ENCODE data around the gene PRDM2. TPM values are rescaled to one million over a fixed set of nuclear protein-coding genes. Genes with fewer than 3 reads are reported as not detected.

PRDM2 gene
- total RNA-seq, 1 donor = 124 TPM

GRCh38 chr1:13864760-13865159 is 164.8 kb downstream of the PRDM2 start:
- Histone ChIP-seq H3K4me3 (ENCODE audit: low read length) (no peak overlapping the region), H3K27me3 (ENCODE audit: insufficient read depth, low read length) (no peaks in the 10 kb centered on the region), H3K9me3 (ENCODE audit: low read depth, low read length) (no peaks in the 10 kb centered on the region), H3K4me1 (ENCODE audit: insufficient read depth, low read length) (no peaks in the 10 kb centered on the region)

GRCh38 chr1:13865851-13866250 is 165.9 kb downstream of the PRDM2 start:
- H3K9me3 ChIP-seq (ENCODE audit: low read depth, low read length) = no peaks in the 10 kb centered on the region
- H3K4me3 ChIP-seq (ENCODE audit: low read length) = no peak overlapping the region
- no peaks in the 10 kb centered on the region for H3K27me3 ChIP-seq (ENCODE audit: insufficient read depth, low read length)
- H3K4me1 ChIP-seq (ENCODE audit: insufficient read depth, low read length) = no peaks in the 10 kb centered on the region

GRCh38 chr1:13867603-13868002 is 167.6 kb downstream of the PRDM2 start:
- Histone ChIP-seq H3K4me3 (ENCODE audit: low read length) (no peak overlapping the region), H3K4me1 (ENCODE audit: insufficient read depth, low read length) (no peaks in the 10 kb centered on the region), H3K9me3 (ENCODE audit: low read depth, low read length) (no peaks in the 10 kb centered on the region), H3K27me3 (ENCODE audit: insufficient read depth, low read length) (no peaks in the 10 kb centered on the region)

- H3K4me3 ChIP-seq (ENCODE audit: low read length) = no peak overlapping the region
- H3K9me3 ChIP-seq (ENCODE audit: low read depth, low read length) = no peaks in the 10 kb centered on the region
- no peaks in the 10 kb centered on the region for H3K4me1 ChIP-seq (ENCODE audit: insufficient read depth, low read length)
- H3K27me3 ChIP-seq (ENCODE audit: insufficient read depth, low read length) = no peaks in the 10 kb centered on the region
Measured at GRCh38 chr1:13869172-13869797, 169.3 kb downstream of the PRDM2 start.

GRCh38 chr1:13871413-13871812 is 171.4 kb downstream of the PRDM2 start:
- Histone ChIP-seq H3K4me1 (ENCODE audit: insufficient read depth, low read length) (no peaks in the 10 kb centered on the region), H3K9me3 (ENCODE audit: low read depth, low read length) (no peaks in the 10 kb centered on the region), H3K27me3 (ENCODE audit: insufficient read depth, low read length) (no peaks in the 10 kb centered on the region), H3K4me3 (ENCODE audit: low read length) (no peak overlapping the region)

- Histone ChIP-seq H3K9me3 (ENCODE audit: low read depth, low read length) (no peaks in the 10 kb centered on the region), H3K4me1 (ENCODE audit: insufficient read depth, low read length) (no peaks in the 10 kb centered on the region), H3K27me3 (ENCODE audit: insufficient read depth, low read length) (no peaks in the 10 kb centered on the region), H3K4me3 (ENCODE audit: low read length) (no peak overlapping the region)
Measured at GRCh38 chr1:13871886-13872285, 171.9 kb downstream of the PRDM2 start.

GRCh38 chr1:13873032-13873431 is 173.0 kb downstream of the PRDM2 start:
- no peaks in the 10 kb centered on the region for H3K4me1 ChIP-seq (ENCODE audit: insufficient read depth, low read length)
- H3K4me3 ChIP-seq (ENCODE audit: low read length) = no peak overlapping the region
- no peaks in the 10 kb centered on the region for H3K9me3 ChIP-seq (ENCODE audit: low read depth, low read length)
- no peaks in the 10 kb centered on the region for H3K27me3 ChIP-seq (ENCODE audit: insufficient read depth, low read length)

Other genes starting within 250 kb of the PRDM2 start
- not detected for gene LRRC38, start 186.2 kb upstream of the PRDM2 start, total RNA-seq
- not detected for gene PDPN, start 116.4 kb upstream of the PRDM2 start, total RNA-seq